CD8-positive, alpha-beta memory T cell (primary cell): ENCODE results near the gene NDOR1. TPM values are rescaled to one million over a fixed set of nuclear protein-coding genes. Genes with fewer than 3 reads are reported as not detected.

Source experiments
- CTCF ChIA-PET: fragments of 350-600 bp; sonication (Branson Sonifier 250); formaldehyde crosslinking; loops from one replicate; lab custom pipeline; 2021; ENCODE audit warnings: antibody characterized with exemption; lab: Charles Lee
- POLR2A ChIA-PET: fragments of 350-600 bp; sonication (Branson Sonifier 250); formaldehyde crosslinking; loops from one replicate; lab custom pipeline; 2021; ENCODE audit warnings: antibody characterized with exemption; lab: Charles Lee
- DNase-seq, 5 donors: peaks; one replicate each; pipeline versions ENCODE4 v3.0.0 to v3.0.0-alpha.2; 2020 to 2022; ENCODE audit warnings: mixed read lengths in 1 of 5
- H3K27ac ChIP-seq: one replicate; pipeline ENCODE4 v1.7.0; 2013; ENCODE audit warnings: low read depth, mild to moderate bottlenecking, low read length, moderate library complexity
- H3K27me3 ChIP-seq: 2 replicates; pipeline ENCODE4 v1.7.0; 2013; ENCODE audit warnings: low read length, mild to moderate bottlenecking; ENCODE audit not compliant: insufficient read depth, poor library complexity, severe bottlenecking
- H3K36me3 ChIP-seq: 2 replicates; pipeline ENCODE4 v1.7.0; 2013; ENCODE audit warnings: mild to moderate bottlenecking, low read length, moderate library complexity; ENCODE audit not compliant: insufficient read depth
- H3K4me1 ChIP-seq: 2 replicates; pipeline ENCODE4 v1.7.0; 2013; ENCODE audit warnings: mild to moderate bottlenecking, low read length, moderate library complexity; ENCODE audit not compliant: insufficient read depth
- H3K4me3 ChIP-seq: 2 replicates; pipeline ENCODE4 v1.7.0; 2013; ENCODE audit warnings: mild to moderate bottlenecking, low read length
- H3K9me3 ChIP-seq: 2 replicates; pipeline ENCODE4 v1.7.0; 2013; ENCODE audit warnings: mild to moderate bottlenecking, low read length
- H3K27ac Mint-ChIP-seq, 8 donors: one replicate each; pipeline ENCODE4 v1.8.0; 2020 to 2021; ENCODE audit warnings: mixed read lengths in 8 of 8, mild to moderate bottlenecking in 6 of 8, inconsistent platforms in 3 of 8, moderate library complexity in 3 of 8
- H3K27me3 Mint-ChIP-seq, 2 donors: one replicate each; pipeline ENCODE4 v1.8.0; 2020 to 2021; ENCODE audit warnings: mixed read lengths in 2 of 2, mild to moderate bottlenecking in 1 of 2, moderate library complexity in 1 of 2
- H3K36me3 Mint-ChIP-seq, 3 donors: one replicate each; pipeline ENCODE4 v1.8.0; 2020 to 2021; ENCODE audit warnings: mixed read lengths in 3 of 3, inconsistent platforms in 1 of 3, mild to moderate bottlenecking in 1 of 3
- H3K4me1 Mint-ChIP-seq, 3 donors: one replicate each; pipeline ENCODE4 v1.8.0; 2020 to 2021; ENCODE audit warnings: mixed read lengths in 3 of 3, inconsistent platforms in 1 of 3, mild to moderate bottlenecking in 1 of 3
- H3K4me3 Mint-ChIP-seq, 7 donors: one replicate each; pipeline ENCODE4 v1.8.0; 2020 to 2021; ENCODE audit warnings: mixed read lengths in 7 of 7, mild to moderate bottlenecking in 6 of 7, moderate library complexity in 4 of 7, inconsistent platforms in 2 of 7
- H3K9me3 Mint-ChIP-seq, 5 donors: one replicate each; pipeline ENCODE4 v1.8.0; 2020 to 2022; ENCODE audit warnings: mixed read lengths in 5 of 5, mild to moderate bottlenecking in 3 of 5, moderate library complexity in 2 of 5, inconsistent platforms in 1 of 5
- polyA plus RNA-seq: library from polyadenylated mRNA; unstranded; fragments of 300-500 nt; fragmentation: Illumina TruSeq; gene quantifications from one replicate; pipeline ENCODE4 v1.2.3, GENCODE V29; 2021
- total RNA-seq, 2 experiments: library from RNA; stranded (reverse); gene quantifications; one replicate each; pipeline ENCODE4 v1.2.3, GENCODE V29; 2021

The NDOR1 gene
- total and polyA plus RNA-seq, 3 experiments from 2014 or later, result 9.9 to 47.4 (median 45.1) TPM

DNA sequence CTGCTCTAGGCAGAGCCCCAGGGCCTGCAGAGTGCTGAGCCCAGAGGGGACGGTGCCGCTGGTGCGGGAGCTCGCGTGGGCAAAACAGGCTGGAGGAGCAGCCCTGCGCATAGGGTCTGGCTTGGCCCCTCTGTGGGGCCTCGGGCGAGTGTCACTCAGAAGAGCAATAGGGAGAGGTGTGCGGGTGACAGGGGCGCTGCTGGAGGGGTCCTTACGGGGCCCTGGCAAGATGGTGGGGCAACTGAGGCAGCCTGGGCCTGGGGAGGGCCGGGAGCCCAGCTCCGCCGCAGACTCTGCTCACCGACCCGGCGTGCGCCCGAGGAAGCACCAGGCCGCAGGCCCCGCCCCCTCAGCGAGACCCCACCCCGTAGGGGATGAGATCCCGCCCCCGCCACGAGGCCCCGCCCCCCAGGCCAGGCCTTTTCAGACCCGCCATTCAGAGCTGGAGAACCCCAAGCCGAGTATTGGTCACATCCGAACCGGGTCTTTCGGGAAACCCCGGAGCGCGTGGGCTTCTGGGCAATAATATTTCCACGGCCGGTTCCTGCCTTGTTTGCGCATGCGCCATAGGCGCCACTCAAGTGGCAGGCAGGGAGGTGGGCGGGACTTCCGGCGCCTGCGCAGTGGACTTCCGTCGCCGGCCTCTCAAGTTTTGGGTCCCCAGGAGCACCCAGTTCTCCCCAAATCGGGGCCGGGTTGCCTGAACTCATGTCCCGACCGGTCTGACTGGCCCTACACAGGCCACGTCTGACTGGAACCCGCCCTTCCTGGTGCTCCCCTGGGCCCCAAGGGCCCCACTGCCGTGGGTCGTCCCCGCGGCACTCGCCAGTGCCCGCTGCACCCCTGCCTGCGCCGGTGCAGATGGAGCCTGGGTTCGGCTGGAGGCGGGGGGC, 17.8 kb downstream of the NDOR1 start:
- peaks cover 13% of the 10 kb centered on the region for H3K4me1 ChIP-seq
- no peaks in the 10 kb centered on the region for H3K36me3 Mint-ChIP-seq
- peaks cover 0 to 1% (median 0%) of the 10 kb centered on the region in 5 donors for H3K9me3 Mint-ChIP-seq
- H3K27me3 ChIP-seq, result no peaks in the 10 kb centered on the region
- H3K9me3 ChIP-seq, result no peaks in the 10 kb centered on the region
- peak overlapping the region; percentile 74 for H3K27ac ChIP-seq
- no peaks in the 10 kb centered on the region for H3K36me3 ChIP-seq
- peaks cover 4 to 15% (median 5%) of the 10 kb centered on the region in 3 donors for H3K4me1 Mint-ChIP-seq
- peak overlapping the region; percentile 71 to 85 (median 76) for H3K4me3 Mint-ChIP-seq
- H3K27me3 Mint-ChIP-seq, result peaks cover 2 to 4% of the 10 kb centered on the region in 2 donors
- ChIA-PET POLR2A (interaction anchor here (0.6 to 2.9 kb wide), 11 partner anchors 16 to 200 kb away, joined by 3 to 23 read pairs (median 7); partner anchors contain the start of genes ANAPC2, EXD3, MAN1B1 and NOXA1), CTCF (interaction anchor here (0.9 to 3.5 kb wide), 7 partner anchors 14 to 188 kb away, joined by 3 to 18 read pairs (median 4); no protein-coding TSS in a partner anchor)
- H3K27ac Mint-ChIP-seq, result peak overlapping the region; percentile 51 to 91 (median 81)
- H3K4me3 ChIP-seq, result peak overlapping the region; percentile 88
- DNase-seq, result peak; percentile 95 to 99 (median 98)

DNA sequence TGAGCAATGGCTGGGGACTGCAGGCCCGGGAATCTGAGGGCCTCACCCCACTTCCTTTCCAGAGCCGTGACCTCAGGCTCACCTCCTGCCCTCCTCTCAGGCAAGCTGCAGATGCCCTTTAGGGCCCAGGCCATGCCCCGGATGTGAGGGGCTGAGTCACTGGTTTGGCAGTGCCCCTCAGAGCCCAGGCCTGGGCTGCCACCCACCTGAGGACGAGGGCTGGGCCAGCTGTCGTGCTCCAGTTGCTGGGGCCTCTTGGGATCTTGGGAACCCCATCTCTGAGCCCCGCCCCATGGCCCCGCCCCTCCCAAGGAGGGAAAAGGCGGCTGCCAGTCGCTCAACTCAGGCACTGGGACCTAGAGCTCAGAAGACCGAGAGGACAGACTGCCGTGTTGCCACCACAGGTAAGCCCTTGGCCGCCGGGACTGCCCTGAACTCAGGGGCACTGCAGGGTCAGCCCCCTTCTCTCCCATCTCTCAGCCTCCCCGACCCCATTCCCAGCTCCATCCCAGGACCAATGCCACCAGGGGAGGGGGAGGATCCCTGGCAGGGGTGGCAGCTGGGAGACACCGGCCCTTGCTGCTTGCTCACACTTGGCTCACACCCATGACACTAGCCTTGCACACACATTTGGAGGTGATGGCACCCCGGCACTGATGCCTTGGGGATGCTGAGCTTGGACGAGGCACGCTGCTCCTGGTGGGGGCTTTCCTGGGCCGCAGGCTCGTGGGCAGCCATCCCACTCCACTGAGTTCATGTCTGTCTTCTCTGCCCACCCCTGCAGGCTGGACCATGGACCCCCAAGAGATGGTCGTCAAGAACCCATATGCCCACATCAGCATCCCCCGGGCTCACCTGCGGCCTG, 19.6 kb downstream of the NDOR1 start, which contains the start of gene CYSRT1:
TSS of gene CYSRT1 (plus strand) at position 345 of the 865 bp plus-strand sequence. CDS start at position 793, 448 bp downstream.
- no peaks in the 10 kb centered on the region for H3K27me3 ChIP-seq
- H3K36me3 Mint-ChIP-seq, result no peaks in the 10 kb centered on the region
- ChIA-PET CTCF (interaction anchor here (1.1 to 4.6 kb wide), 6 partner anchors 10 to 129 kb away, joined by 3 to 30 read pairs (median 11); partner anchors contain the start of genes ANAPC2 and SSNA1), POLR2A (interaction anchor here (2.9 kb wide), 1 partner anchor 96 kb away, joined by 13 read pairs; no protein-coding TSS in a partner anchor)
- no peaks in the 10 kb centered on the region for H3K9me3 Mint-ChIP-seq
- H3K4me1 Mint-ChIP-seq, result peaks cover 4 to 15% (median 5%) of the 10 kb centered on the region in 3 donors
- no peaks in the 10 kb centered on the region for H3K9me3 ChIP-seq
- peak within 1 kb of the TSS; percentile 71 to 85 (median 76) for H3K4me3 Mint-ChIP-seq
- DNase-seq, result no peak
- H3K4me1 ChIP-seq, result peaks cover 13% of the 10 kb centered on the region
- H3K27me3 Mint-ChIP-seq, result peaks cover 2 to 4% of the 10 kb centered on the region in 2 donors
- no peaks in the 10 kb centered on the region for H3K36me3 ChIP-seq
- peak within 1 kb of the TSS; percentile 88 for H3K4me3 ChIP-seq
- peak within 1 kb of the TSS; percentile 51 to 91 (median 81) for H3K27ac Mint-ChIP-seq
- peak within 1 kb of the TSS; percentile 74 for H3K27ac ChIP-seq

DNA sequence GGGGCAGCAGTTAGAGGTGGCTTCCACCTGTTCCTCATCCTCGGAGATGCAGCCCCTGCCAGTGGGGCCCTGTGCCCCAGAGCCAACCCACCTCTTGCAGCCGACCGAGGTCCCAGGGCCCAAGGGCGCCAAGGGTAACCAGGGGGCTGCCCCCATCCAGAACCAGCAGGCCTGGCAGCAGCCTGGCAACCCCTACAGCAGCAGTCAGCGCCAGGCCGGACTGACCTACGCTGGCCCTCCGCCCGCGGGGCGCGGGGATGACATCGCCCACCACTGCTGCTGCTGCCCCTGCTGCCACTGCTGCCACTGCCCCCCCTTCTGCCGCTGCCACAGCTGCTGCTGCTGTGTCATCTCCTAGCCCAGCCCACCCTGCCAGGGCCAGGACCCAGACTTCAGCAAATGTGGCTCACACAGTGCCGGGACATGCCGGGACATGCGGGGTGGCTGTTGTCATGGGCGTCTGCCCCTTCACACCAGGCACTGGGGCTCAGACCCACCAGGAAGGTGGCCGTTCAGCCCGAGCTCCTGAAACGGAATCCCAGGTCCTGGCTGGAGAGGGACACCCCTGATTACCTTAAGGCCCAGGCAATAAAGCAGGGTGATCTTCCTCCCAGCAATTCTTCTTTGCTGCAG, 20.3 kb downstream of the NDOR1 start:
- Histone ChIP-seq H3K9me3 (no peaks in the 10 kb centered on the region), H3K4me3 (no peak overlapping the region), H3K27ac (no peak overlapping the region), H3K4me1 (peaks cover 13% of the 10 kb centered on the region), H3K27me3 (no peaks in the 10 kb centered on the region), H3K36me3 (no peaks in the 10 kb centered on the region)
- peak overlapping the region in 1 of 8 donors; percentile 50 for H3K27ac Mint-ChIP-seq
- H3K9me3 Mint-ChIP-seq, result no peaks in the 10 kb centered on the region
- H3K4me3 Mint-ChIP-seq, result no peak overlapping the region
- POLR2A ChIA-PET, result interaction anchor here (0.6 kb wide), 1 partner anchor 34 kb away, joined by 4 read pairs; no protein-coding TSS in a partner anchor
- peaks cover 4 to 15% (median 5%) of the 10 kb centered on the region in 3 donors for H3K4me1 Mint-ChIP-seq
- DNase-seq, result no peak
- H3K36me3 Mint-ChIP-seq, result no peaks in the 10 kb centered on the region
- peaks cover 2 to 4% of the 10 kb centered on the region in 2 donors for H3K27me3 Mint-ChIP-seq
- CTCF ChIA-PET, result interaction anchor here (1.1 to 4.6 kb wide), 8 partner anchors 9 to 197 kb away, joined by 3 to 30 read pairs (median 9); partner anchors contain the start of genes ABCA2, ANAPC2, SSNA1 and TUBB4B

DNA sequence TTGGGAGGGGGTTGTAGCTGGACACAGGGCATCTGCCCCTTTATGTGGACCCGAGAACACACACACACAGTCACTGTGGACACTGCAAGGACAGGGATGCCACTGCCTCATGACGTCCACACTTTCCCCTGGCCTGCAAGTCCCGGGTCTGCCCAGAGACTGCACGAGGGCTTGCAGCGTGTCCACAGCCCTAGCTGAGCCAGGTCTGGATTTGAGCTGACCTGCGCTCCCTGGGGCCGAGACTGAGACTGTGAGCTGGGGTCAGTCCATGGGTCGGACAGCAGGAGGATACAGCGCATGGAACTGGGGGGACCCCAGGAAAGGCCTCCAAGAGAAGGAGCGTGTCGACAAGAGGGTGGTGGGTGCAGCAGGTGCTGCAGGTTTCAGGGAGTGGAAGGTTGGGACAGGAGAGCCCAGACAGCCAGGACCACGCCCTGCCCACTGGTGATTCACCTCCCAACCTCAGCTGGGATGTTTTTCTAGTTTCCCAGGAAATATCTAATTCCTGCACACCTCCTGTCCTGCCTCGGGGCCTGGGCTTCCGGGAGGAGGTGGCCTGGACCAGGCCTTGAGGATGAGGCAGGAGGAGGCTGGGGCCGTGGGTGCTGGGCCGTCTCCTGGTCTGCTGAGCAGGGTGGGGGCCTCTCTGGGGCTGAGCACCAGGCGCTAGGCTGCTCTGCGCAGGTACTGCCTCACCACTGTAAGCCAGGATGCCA, 21.0 kb downstream of the NDOR1 start:
- Histone ChIP-seq H3K9me3 (no peaks in the 10 kb centered on the region), H3K36me3 (no peaks in the 10 kb centered on the region), H3K4me1 (peaks cover 13% of the 10 kb centered on the region), H3K27ac (no peak overlapping the region), H3K27me3 (no peaks in the 10 kb centered on the region), H3K4me3 (no peak overlapping the region)
- no peaks in the 10 kb centered on the region for H3K9me3 Mint-ChIP-seq
- H3K27ac Mint-ChIP-seq, result peak overlapping the region in 1 of 8 donors; percentile 50
- peaks cover 4 to 15% (median 5%) of the 10 kb centered on the region in 3 donors for H3K4me1 Mint-ChIP-seq
- H3K36me3 Mint-ChIP-seq, result no peaks in the 10 kb centered on the region
- POLR2A ChIA-PET, result interaction anchor here (0.6 to 1.0 kb wide), 3 partner anchors 26 to 180 kb away, joined by 4 to 5 read pairs (median 4); partner anchors contain the start of gene TPRN
- DNase-seq, result no peak
- no peak overlapping the region for H3K4me3 Mint-ChIP-seq
- H3K27me3 Mint-ChIP-seq, result peaks cover 2 to 4% of the 10 kb centered on the region in 2 donors
- CTCF ChIA-PET, result interaction anchor here (0.8 to 4.6 kb wide), 14 partner anchors 10 to 198 kb away, joined by 3 to 30 read pairs (median 5); partner anchors contain the start of genes ABCA2, ANAPC2, DPP7 and NPDC1

DNA sequence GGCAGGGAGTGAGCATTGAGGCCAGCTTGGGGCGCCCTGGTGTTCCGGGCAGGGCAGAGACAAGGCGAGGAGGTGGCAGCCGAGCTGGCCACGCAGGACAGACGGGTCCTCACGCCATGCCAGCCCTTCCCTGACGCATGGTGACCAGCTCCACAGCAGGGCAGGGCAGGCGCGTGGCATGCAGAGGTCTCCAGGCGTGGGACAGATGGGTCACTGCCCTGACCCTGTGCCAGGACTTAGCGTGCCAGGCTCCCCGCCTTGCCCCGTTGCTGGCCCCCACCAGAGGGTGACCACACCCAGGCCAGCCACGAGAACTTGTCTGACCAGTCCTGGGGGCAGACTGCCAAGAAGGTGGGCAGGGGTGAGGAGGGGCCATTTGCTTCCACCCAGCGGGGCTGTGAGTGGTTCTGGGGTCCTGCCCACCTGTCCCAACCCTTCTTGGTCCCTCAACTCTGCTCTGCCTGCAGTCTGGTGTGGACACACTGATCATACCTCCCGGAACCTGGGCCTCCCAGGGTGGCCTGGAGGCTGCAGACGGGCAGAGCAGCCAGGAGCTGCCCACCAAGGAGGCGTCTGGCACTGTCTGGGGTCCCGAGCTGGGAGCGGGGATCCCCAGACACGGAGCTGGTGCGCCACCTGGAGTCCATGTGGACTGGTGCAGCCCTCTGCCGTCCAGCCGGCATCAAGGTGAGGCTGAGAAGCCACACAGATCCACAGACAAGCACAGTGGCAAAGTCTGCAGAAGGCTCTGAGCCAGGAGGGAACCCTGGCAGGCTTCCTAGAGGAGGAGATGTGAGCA, 21.8 kb downstream of the NDOR1 start, which contains the start of gene RNF224:
TSS of gene RNF224 (plus strand) at position 449 of the 799 bp plus-strand sequence. CDS start 834 bp downstream, outside the sequence.
- Mint-ChIP-seq H3K9me3 (no peaks in the 10 kb centered on the region), H3K4me3 (peak within 1 kb of the TSS in 2 of 7 donors; percentile 6 to 17)

More for the DNA sequence above, 21.8 kb downstream of the NDOR1 start, which contains the start of gene RNF224:
- H3K27me3 Mint-ChIP-seq, result peaks cover 2 to 7% of the 10 kb centered on the region in 2 donors
- H3K27ac ChIP-seq, result no peak within 1 kb of the TSS
- no peaks in the 10 kb centered on the region for H3K9me3 ChIP-seq
- H3K36me3 Mint-ChIP-seq, result no peaks in the 10 kb centered on the region
- H3K4me1 Mint-ChIP-seq, result peaks cover 4 to 15% (median 5%) of the 10 kb centered on the region in 3 donors
- peaks cover 13% of the 10 kb centered on the region for H3K4me1 ChIP-seq
- CTCF ChIA-PET, result interaction anchor here (0.8 to 4.6 kb wide), 18 partner anchors 10 to 440 kb away, joined by 3 to 30 read pairs (median 5); partner anchors contain the start of genes ABCA2, ANAPC2, DPP7 and MAN1B1
- peak; percentile 73 to 87 (median 76) for DNase-seq
- H3K4me3 ChIP-seq, result no peak within 1 kb of the TSS
- no peaks in the 10 kb centered on the region for H3K27me3 ChIP-seq
- POLR2A ChIA-PET, result interaction anchor here (0.7 to 1.0 kb wide), 2 partner anchors 26 to 181 kb away, joined by 4 to 5 read pairs; partner anchors contain the start of gene TPRN
- H3K27ac Mint-ChIP-seq, result peak within 1 kb of the TSS in 3 of 8 donors; percentile 47 to 60 (median 60)
- H3K36me3 ChIP-seq, result no peaks in the 10 kb centered on the region
